ENCODE measurements around the gene BRD2. TPM values are rescaled to one million over a fixed set of nuclear protein-coding genes. Genes with fewer than 3 reads are reported as not detected.
A peak's percentile ranks its signal among the peaks of the same experiment; 100 is the strongest.

Gene BRD2
- total and polyA plus RNA-seq, 9 of the 15 experiments (the other 6 are each of a cell fraction or from before 2014, with no cell fraction given), result 19.0 to 252 (median 181) TPM

DNA sequence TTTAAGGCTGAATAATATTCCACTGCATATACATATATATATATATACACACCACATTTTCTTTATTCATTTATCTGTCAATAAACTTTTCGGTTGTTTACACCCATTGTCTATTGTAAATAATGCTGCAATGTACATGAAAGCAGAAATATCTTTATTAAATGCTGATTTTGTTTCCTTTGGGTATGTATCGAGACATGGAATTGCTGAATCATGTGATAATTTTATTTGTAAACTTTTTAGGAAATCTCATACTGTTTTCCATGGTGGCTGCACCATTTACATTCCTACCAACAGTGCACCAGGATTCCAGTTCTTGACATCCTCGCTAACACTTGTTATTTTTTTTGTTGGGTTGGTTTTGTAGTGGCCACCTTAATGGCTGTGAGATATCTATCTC, 55.1 kb downstream of the BRD2 start:
- POLR2A ChIA-PET, result no interaction called here
- in situ Hi-C loops (cut with MboI) (no loop called here), intact Hi-C loops (cut with micrococcal nuclease) (no loop called here)
- WGBS (ENCODE audit: insufficient coverage, low coverage, missing lambda C conversion rate), result 0% methylated on average over 3 of the region's 3 CpGs
- Histone ChIP-seq H3K79me2 (ENCODE audit: control insufficient read depth, insufficient read depth, low read length) (no peaks in the 10 kb centered on the region), H4K20me1 (replicated peaks; ENCODE audit: control insufficient read depth, insufficient read depth, low read length) (no peaks in the 10 kb centered on the region), H3K4me1 (replicated peaks in 1 of 2; ENCODE audit: control insufficient read depth in 2 of 2, insufficient read depth in 2 of 2, low read length in 2 of 2) (no peaks in the 10 kb centered on the region), H3K4me2 (ENCODE audit: insufficient read depth, low read length) (no peak overlapping the region), H2AFZ (ENCODE audit: low read depth, low read length) (no peak overlapping the region), H3K9ac (ENCODE audit: insufficient read depth in 1 of 2, low read depth in 2 of 2, low read length in 2 of 2) (no peak overlapping the region), H3K27ac (ENCODE audit: extremely low read depth, low read depth, low read length) (no peak overlapping the region), H3K4me3 (no peak overlapping the region), H3K9me3 (replicated peaks; ENCODE audit: control insufficient read depth, insufficient read depth, low read depth, low read length) (no peaks in the 10 kb centered on the region), H3K36me3 (ENCODE audit: control insufficient read depth, insufficient read depth, low read length) (no peaks in the 10 kb centered on the region), H3K27me3 (ENCODE audit: control insufficient read depth in 2 of 2, insufficient read depth in 2 of 2, low read length in 2 of 2) (peaks cover 10 to 27% of the 10 kb centered on the region in 2 experiments), H3K9me1 (ENCODE audit: control insufficient read depth, insufficient read depth, low read length) (no peaks in the 10 kb centered on the region)
- FAIRE-seq (no peak), DNase-seq (ENCODE audit: extremely low read depth in 1 of 4, low spot score in 3 of 4) (no peak), ATAC-seq (no peak)
- CTCF ChIA-PET (ENCODE audit: low intra/inter-chr PET ratio), result no interaction called here
- TF ChIP-seq ZNF316 (IDR thresholded peaks at IDR 0.05) (peak; percentile 71), C11orf30 (IDR thresholded peaks at IDR 0.05; ENCODE audit: low read depth) (peak; percentile 43), MAFG (tag; conservative IDR thresholded peaks at IDR 0.05) (0 out of 2 replicates have a peak, but pooled peaks have one; percentile 20), EWSR1 (IDR thresholded peaks at IDR 0.05; ENCODE audit: borderline replicate concordance, low read depth, partially characterized antibody) (no peak)
- no TSS peak for BruUV-seq (replicated peaks)

DNA sequence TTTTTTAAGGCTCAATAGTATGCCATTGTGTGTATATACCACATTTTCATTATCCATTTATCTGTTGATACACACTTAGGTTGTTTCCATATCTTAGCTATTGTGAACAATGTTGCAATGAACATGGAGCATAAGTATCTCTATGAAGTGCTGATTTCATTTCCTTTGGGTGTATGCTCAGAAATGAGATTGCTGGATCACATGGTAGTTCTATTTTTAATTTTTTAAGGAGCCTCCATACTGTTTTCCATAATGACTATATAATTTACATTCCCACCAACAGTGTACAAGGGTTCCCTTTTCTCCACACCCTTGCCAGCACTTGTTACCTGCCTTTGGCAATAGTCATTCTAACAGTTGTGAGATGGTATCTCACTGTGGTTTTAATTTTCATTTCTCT, 56.1 kb downstream of the BRD2 start:
- in situ Hi-C loops (cut with MboI) (no loop called here), intact Hi-C loops (cut with micrococcal nuclease) (no loop called here)
- Histone ChIP-seq H3K4me3 (no peak overlapping the region), H2AFZ (ENCODE audit: low read depth, low read length) (no peak overlapping the region), H3K9me3 (replicated peaks; ENCODE audit: control insufficient read depth, insufficient read depth, low read depth, low read length) (no peaks in the 10 kb centered on the region), H3K9ac (ENCODE audit: insufficient read depth in 1 of 2, low read depth in 2 of 2, low read length in 2 of 2) (no peak overlapping the region), H3K4me1 (replicated peaks in 1 of 2; ENCODE audit: control insufficient read depth in 2 of 2, insufficient read depth in 2 of 2, low read length in 2 of 2) (no peaks in the 10 kb centered on the region), H3K79me2 (ENCODE audit: control insufficient read depth, insufficient read depth, low read length) (no peaks in the 10 kb centered on the region), H4K20me1 (replicated peaks; ENCODE audit: control insufficient read depth, insufficient read depth, low read length) (no peaks in the 10 kb centered on the region), H3K27ac (ENCODE audit: extremely low read depth, low read depth, low read length) (no peak overlapping the region), H3K36me3 (ENCODE audit: control insufficient read depth, insufficient read depth, low read length) (no peaks in the 10 kb centered on the region), H3K9me1 (ENCODE audit: control insufficient read depth, insufficient read depth, low read length) (no peaks in the 10 kb centered on the region), H3K27me3 (ENCODE audit: control insufficient read depth in 2 of 2, insufficient read depth in 2 of 2, low read length in 2 of 2) (peaks cover 7 to 24% of the 10 kb centered on the region in 2 experiments), H3K4me2 (ENCODE audit: insufficient read depth, low read length) (no peak overlapping the region)
- CTCF ChIA-PET (ENCODE audit: low intra/inter-chr PET ratio), result no interaction called here
- no peak for ATAC-seq
- no peak for FAIRE-seq
- no peak for DNase-seq (ENCODE audit: extremely low read depth in 1 of 4, low spot score in 3 of 4)
- POLR2A ChIA-PET, result no interaction called here
- TF ChIP-seq, protein P1, sequence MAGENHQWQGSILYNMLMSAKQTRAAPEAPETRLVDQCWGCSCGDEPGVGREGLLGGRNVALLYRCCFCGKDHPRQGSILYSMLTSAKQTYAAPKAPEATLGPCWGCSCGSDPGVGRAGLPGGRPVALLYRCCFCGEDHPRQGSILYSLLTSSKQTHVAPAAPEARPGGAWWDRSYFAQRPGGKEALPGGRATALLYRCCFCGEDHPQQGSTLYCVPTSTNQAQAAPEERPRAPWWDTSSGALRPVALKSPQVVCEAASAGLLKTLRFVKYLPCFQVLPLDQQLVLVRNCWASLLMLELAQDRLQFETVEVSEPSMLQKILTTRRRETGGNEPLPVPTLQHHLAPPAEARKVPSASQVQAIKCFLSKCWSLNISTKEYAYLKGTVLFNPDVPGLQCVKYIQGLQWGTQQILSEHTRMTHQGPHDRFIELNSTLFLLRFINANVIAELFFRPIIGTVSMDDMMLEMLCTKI (IDR thresholded peaks at IDR 0.05; ENCODE audit: partially characterized antibody), result no peak
- TF ChIP-seq, protein P2, sequence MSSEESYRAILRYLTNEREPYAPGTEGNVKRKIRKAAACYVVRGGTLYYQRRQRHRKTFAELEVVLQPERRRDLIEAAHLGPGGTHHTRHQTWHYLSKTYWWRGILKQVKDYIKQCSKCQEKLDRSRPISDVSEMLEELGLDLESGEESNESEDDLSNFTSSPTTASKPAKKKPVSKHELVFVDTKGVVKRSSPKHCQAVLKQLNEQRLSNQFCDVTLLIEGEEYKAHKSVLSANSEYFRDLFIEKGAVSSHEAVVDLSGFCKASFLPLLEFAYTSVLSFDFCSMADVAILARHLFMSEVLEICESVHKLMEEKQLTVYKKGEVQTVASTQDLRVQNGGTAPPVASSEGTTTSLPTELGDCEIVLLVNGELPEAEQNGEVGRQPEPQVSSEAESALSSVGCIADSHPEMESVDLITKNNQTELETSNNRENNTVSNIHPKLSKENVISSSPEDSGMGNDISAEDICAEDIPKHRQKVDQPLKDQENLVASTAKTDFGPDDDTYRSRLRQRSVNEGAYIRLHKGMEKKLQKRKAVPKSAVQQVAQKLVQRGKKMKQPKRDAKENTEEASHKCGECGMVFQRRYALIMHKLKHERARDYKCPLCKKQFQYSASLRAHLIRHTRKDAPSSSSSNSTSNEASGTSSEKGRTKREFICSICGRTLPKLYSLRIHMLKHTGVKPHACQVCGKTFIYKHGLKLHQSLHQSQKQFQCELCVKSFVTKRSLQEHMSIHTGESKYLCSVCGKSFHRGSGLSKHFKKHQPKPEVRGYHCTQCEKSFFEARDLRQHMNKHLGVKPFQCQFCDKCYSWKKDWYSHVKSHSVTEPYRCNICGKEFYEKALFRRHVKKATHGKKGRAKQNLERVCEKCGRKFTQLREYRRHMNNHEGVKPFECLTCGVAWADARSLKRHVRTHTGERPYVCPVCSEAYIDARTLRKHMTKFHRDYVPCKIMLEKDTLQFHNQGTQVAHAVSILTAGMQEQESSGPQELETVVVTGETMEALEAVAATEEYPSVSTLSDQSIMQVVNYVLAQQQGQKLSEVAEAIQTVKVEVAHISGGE (CRISPR knock-in tag; IDR thresholded peaks at IDR 0.05), result no peak
- BruUV-seq (replicated peaks), result no TSS peak

All from K562 (cell line).